IMR-90 (cell line): ENCODE data around the gene PI4KA. TPM values are rescaled to one million over a fixed set of nuclear protein-coding genes. Genes with fewer than 3 reads are reported as not detected.

Experiments
- ATAC-seq: fragments of 200-7000 bp; cut with Tn5 transposase; 2 replicates; pipeline ENCODE4 v1.9.1; 2020; ENCODE audit warnings: low read depth, mild to moderate bottlenecking, moderate library complexity
- BruUV-seq: library from RNA; stranded (reverse); fragments of 400-500 nt; replicated peaks from 2 replicates; lab custom pipeline; 2021; lab: Mats Ljungman, UMichigan
- CTCF ChIA-PET: fragments of 300-600 bp; formaldehyde crosslinking; extraction: SDS; loops from one replicate; lab custom pipeline; 2021; ENCODE audit warnings: antibody characterized with exemption; lab: Yijun Ruan, JAX
- POLR2A ChIA-PET: fragments of 300-600 bp; sonication (Branson Sonifier 250); formaldehyde crosslinking; loops from one replicate; lab custom pipeline; 2022; ENCODE audit warnings: antibody characterized with exemption; ENCODE audit not compliant: unreplicated experiment; lab: Charles Lee
- DNase-seq: peaks from one replicate; pipeline ENCODE4 v3.0.0; 2013
- H2AFZ ChIP-seq: replicated peaks from 2 replicates; pipeline ENCODE3; 2013; ENCODE audit warnings: low read length, mild to moderate bottlenecking; ENCODE audit not compliant: poor library complexity
- H2AK5ac ChIP-seq: 2 replicates; pipeline ENCODE4 v1.6.1; 2013; ENCODE audit warnings: low read depth, low read length, inconsistent platforms
- H2AK9ac ChIP-seq: replicated peaks from 2 replicates; pipeline ENCODE3; 2013; ENCODE audit warnings: mild to moderate bottlenecking, low read depth, low read length, moderate library complexity; ENCODE audit not compliant: poor library complexity
- H2BK120ac ChIP-seq: 2 replicates; pipeline ENCODE4 v1.6.1; 2013; ENCODE audit warnings: low read depth, low read length, inconsistent platforms
- H2BK15ac ChIP-seq: 3 replicates; pipeline ENCODE4 v1.6.1; 2013; ENCODE audit warnings: low read depth, low read length, inconsistent platforms
- H2BK20ac ChIP-seq: 2 replicates; pipeline ENCODE4 v1.6.1; 2013; ENCODE audit warnings: low read depth, mild to moderate bottlenecking, inconsistent platforms, low read length, moderate library complexity
- H2BK5ac ChIP-seq: 2 replicates; pipeline ENCODE4 v1.6.1; 2013; ENCODE audit warnings: mild to moderate bottlenecking, low read depth, low read length, inconsistent platforms; ENCODE audit not compliant: poor library complexity, severe bottlenecking
- H3K14ac ChIP-seq: replicated peaks from 2 replicates; pipeline ENCODE4 v1.6.1; 2013; ENCODE audit warnings: low read depth, low read length, inconsistent platforms
- H3K18ac ChIP-seq: 2 replicates; pipeline ENCODE4 v1.6.1; 2013; ENCODE audit warnings: low read depth, low read length, control low read depth
- H3K23ac ChIP-seq: 2 replicates; pipeline ENCODE4 v1.6.1; 2013; ENCODE audit warnings: low read depth, low read length, inconsistent platforms
- H3K27ac ChIP-seq: 2 replicates; pipeline ENCODE4 v1.5.1; 2013; ENCODE audit warnings: mild to moderate bottlenecking, control low read depth, low read length; ENCODE audit not compliant: insufficient read depth
- H3K27me3 ChIP-seq: 2 replicates; pipeline ENCODE4 v1.6.1; 2013; ENCODE audit warnings: low read length; ENCODE audit not compliant: control insufficient read depth, insufficient read depth
- H3K36me3 ChIP-seq: 2 replicates; pipeline ENCODE4 v1.6.1; 2013; ENCODE audit warnings: low read length, mixed read lengths; ENCODE audit not compliant: control insufficient read depth, insufficient read depth
- H3K4ac ChIP-seq: 2 replicates; pipeline ENCODE4 v1.6.1; 2013; ENCODE audit warnings: low read depth, low read length, inconsistent platforms
- H3K4me1 ChIP-seq: 2 replicates; pipeline ENCODE4 v1.6.1; 2013; ENCODE audit warnings: low read length, mixed read lengths; ENCODE audit not compliant: control insufficient read depth, insufficient read depth
- H3K4me2 ChIP-seq: 2 replicates; pipeline ENCODE4 v1.6.1; 2013; ENCODE audit warnings: low read depth, mild to moderate bottlenecking, control low read depth, low read length, moderate library complexity
- H3K4me3 ChIP-seq: 2 replicates; pipeline ENCODE4 v1.5.1; 2013; ENCODE audit warnings: low read depth, mild to moderate bottlenecking, control low read depth, low read length, moderate library complexity; ENCODE audit not compliant: insufficient read depth
- H3K56ac ChIP-seq: 2 replicates; pipeline ENCODE4 v1.6.1; 2013; ENCODE audit warnings: low read length, inconsistent platforms; ENCODE audit not compliant: insufficient read depth; ENCODE audit errors: extremely low read depth
- H3K79me1 ChIP-seq, 2 experiments: 2 replicates each; pipeline ENCODE4 v1.6.1; 2013; ENCODE audit warnings: low read length in 2 of 2, inconsistent platforms in 1 of 2, low read depth in 1 of 2
- H3K9ac ChIP-seq: 2 replicates; pipeline ENCODE4 v1.6.1; 2013; ENCODE audit warnings: low read depth, low read length, control low read depth
- H3K9me1 ChIP-seq: 2 replicates; pipeline ENCODE4 v1.6.1; 2013; ENCODE audit warnings: low read length, inconsistent platforms; ENCODE audit not compliant: insufficient read depth
- H3K9me3 ChIP-seq: 2 replicates; pipeline ENCODE4 v1.6.1; 2013; ENCODE audit warnings: low read length; ENCODE audit not compliant: control insufficient read depth, insufficient read depth
- H4K20me1 ChIP-seq: 2 replicates; pipeline ENCODE4 v1.6.1; 2013; ENCODE audit warnings: low read length, inconsistent platforms; ENCODE audit not compliant: insufficient read depth
- H4K5ac ChIP-seq: 2 replicates; pipeline ENCODE4 v1.6.1; 2013; ENCODE audit warnings: mild to moderate bottlenecking, low read depth, low read length, control low read depth
- H4K8ac ChIP-seq, 2 experiments: 2 replicates each; pipeline ENCODE4 v1.6.1; 2013; ENCODE audit warnings: low read depth in 2 of 2, low read length in 2 of 2, control low read depth in 1 of 2, inconsistent platforms in 1 of 2
- H4K91ac ChIP-seq: 2 replicates; pipeline ENCODE4 v1.6.1; 2013; ENCODE audit warnings: low read depth, low read length, inconsistent platforms; ENCODE audit not compliant: insufficient read depth
- BHLHE40 ChIP-seq: fragments of 150-350 bp; IDR thresholded peaks from 2 replicates; pipeline ENCODE4 v1.6.1; 2016; ENCODE audit warnings: mild to moderate bottlenecking, low read depth, low read length
- CHD1 ChIP-seq: IDR thresholded peaks from 2 replicates; pipeline ENCODE4 v1.6.1; 2012; ENCODE audit warnings: low read depth, low read length, improper control_type of control experiment
- FOS ChIP-seq: fragments of 150-350 bp; IDR thresholded peaks from 2 replicates; pipeline ENCODE4 v1.6.1; 2016; ENCODE audit warnings: low read depth, low read length
- MAFK ChIP-seq: IDR thresholded peaks from 2 replicates; pipeline ENCODE4 v1.6.1; 2012; ENCODE audit warnings: low read depth, low read length, improper control_type of control experiment
- MAZ ChIP-seq: IDR thresholded peaks from 2 replicates; pipeline ENCODE4 v1.6.1; 2012; ENCODE audit warnings: low read depth, mild to moderate bottlenecking, low read length, improper control_type of control experiment, moderate library complexity, borderline replicate concordance
- MXI1 ChIP-seq: IDR thresholded peaks from 2 replicates; pipeline ENCODE4 v1.6.1; 2012; ENCODE audit warnings: low read depth, mild to moderate bottlenecking, low read length, moderate library complexity, borderline replicate concordance
- POLR2A ChIP-seq: IDR thresholded peaks from 2 replicates; pipeline ENCODE4 v1.6.1; 2012; ENCODE audit warnings: mild to moderate bottlenecking, low read depth, low read length
- RCOR1 ChIP-seq: IDR thresholded peaks from 2 replicates; pipeline ENCODE4 v1.6.1; 2012; ENCODE audit warnings: mild to moderate bottlenecking, low read length, improper control_type of control experiment; ENCODE audit not compliant: insufficient replicate concordance
- RFX5 ChIP-seq: IDR thresholded peaks from 2 replicates; pipeline ENCODE4 v1.8.0; 2012; ENCODE audit warnings: low read depth, mild to moderate bottlenecking, low read length, moderate library complexity
- SMC3 ChIP-seq: fragments of 150-350 bp; IDR thresholded peaks from 2 replicates; pipeline ENCODE4 v1.6.1; 2016; ENCODE audit warnings: low read depth, mild to moderate bottlenecking, antibody characterized with exemption, low read length, moderate library complexity
- WGBS, 2 experiments: methylation state at CpG; one replicate each; pipeline versions ENCODE4 v1.1.5 to v1.1.7; 2013; ENCODE audit warnings: missing lambda C conversion rate in 2 of 2; ENCODE audit not compliant: insufficient read length in 1 of 2; ENCODE audit errors: extremely low coverage in 2 of 2; 5-methylcytosine and 5-hydroxymethylcytosine counted together
- dilution Hi-C: fragments of 300-500 bp; cut with HindIII; formaldehyde crosslinking; loops from one replicate; pipeline ENCODE4 v1.14.3; 2018; ENCODE audit warnings: low sequenced_read_pairs; ENCODE audit not compliant: unreplicated experiment
- in situ Hi-C: fragments of 300-500 bp; cut with MboI; formaldehyde crosslinking; loops from 3 replicates; pipeline ENCODE4 v1.14.3; 2019; ENCODE audit warnings: low sequenced_read_pairs, inconsistent platforms, mixed read lengths
- intact Hi-C: fragments of 100-400 bp; cut with micrococcal nuclease; formaldehyde crosslinking; loops from 2 replicates; pipeline ENCODE4 v1.10.0; 2022
- polyA plus RNA-seq, 3 experiments: library from polyadenylated mRNA; depleted of rRNA; stranded (reverse); fragments of >200 nt; gene quantifications; 2 replicates each; pipeline ENCODE4 v1.2.3, GENCODE V29; 2012; ENCODE audit warnings: low replicate concordance in 1 of 3
- total RNA-seq: library from RNA; depleted of rRNA; stranded (reverse); fragments of >200 nt; gene quantifications from 2 replicates; pipeline ENCODE4 v1.2.3, GENCODE V29; 2012
- TF ChIP-seq, protein P1 (sequence below): fragments of 150-350 bp; IDR thresholded peaks from 2 replicates; pipeline ENCODE4 v1.6.1; 2016; ENCODE audit warnings: low read depth, mild to moderate bottlenecking, low read length, moderate library complexity, borderline replicate concordance
- TF ChIP-seq, protein P2 (sequence below): conservative IDR thresholded peaks from 2 replicates; pipeline ENCODE4 v1.5.1; 2012; ENCODE audit warnings: mild to moderate bottlenecking, low read depth, low read length, improper control_type of control experiment
- TF ChIP-seq, protein P3 (sequence below): fragments of 150-350 bp; IDR thresholded peaks from 2 replicates; pipeline ENCODE4 v1.6.1; 2017; ENCODE audit warnings: mild to moderate bottlenecking, antibody characterized with exemption, low read length, low read depth

Gene PI4KA
- total and polyA plus RNA-seq, 2 of the 4 experiments (the other 2 are of a cell fraction), result 16.8 to 35.5 TPM

DNA sequence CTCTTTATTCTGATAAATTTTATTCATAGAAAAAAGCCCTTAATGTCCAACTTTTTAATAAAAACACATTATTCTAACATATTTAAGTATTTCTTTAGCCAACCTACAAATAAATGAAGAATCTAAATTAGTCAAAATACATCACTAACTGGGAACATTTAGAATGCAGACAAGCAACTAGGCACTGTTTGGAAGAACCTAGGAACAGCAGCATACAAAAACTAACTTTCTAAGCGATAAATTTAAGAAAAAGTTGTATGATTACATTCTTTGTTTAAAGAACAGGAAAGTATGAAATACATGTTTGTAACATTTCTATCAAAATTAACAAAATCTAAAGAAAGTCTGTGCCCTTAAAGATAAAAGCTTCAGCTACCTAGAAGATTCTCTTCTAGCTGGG is 35.3 kb downstream of the PI4KA start:
- CTCF ChIA-PET, result no interaction called here

More for the DNA sequence above, 35.3 kb downstream of the PI4KA start:
- H2BK15ac ChIP-seq, result no peak overlapping the region
- POLR2A ChIA-PET, result no interaction called here
- H3K79me1 ChIP-seq, result peaks cover 7 to 12% of the 10 kb centered on the region in 2 experiments; a peak in 3 of 4 replicates
- no peak overlapping the region for H2BK20ac ChIP-seq
- in situ Hi-C loops (no loop called here), dilution Hi-C loops (no loop called here), intact Hi-C loops (no loop called here)
- H4K20me1 ChIP-seq, result no peaks in the 10 kb centered on the region
- no peak overlapping the region for H3K9ac ChIP-seq
- no peak overlapping the region for H2AK5ac ChIP-seq
- H3K14ac ChIP-seq, result no peak overlapping the region
- no peak overlapping the region for H2AFZ ChIP-seq
- H4K91ac ChIP-seq, result no peak overlapping the region
- no peak overlapping the region for H4K8ac ChIP-seq
- no peak overlapping the region for H3K4ac ChIP-seq
- no peak overlapping the region for H4K5ac ChIP-seq
- H3K56ac ChIP-seq, result no peak overlapping the region
- DNase-seq, result no peak
- H2AK9ac ChIP-seq, result no peak overlapping the region
- no peak overlapping the region for H3K4me3 ChIP-seq
- H3K18ac ChIP-seq, result no peak overlapping the region
- no peaks in the 10 kb centered on the region for H3K4me1 ChIP-seq
- TF ChIP-seq POLR2A, result no peak
- no peak for TF ChIP-seq RCOR1
- TF ChIP-seq CHD1, result no peak
- TF ChIP-seq, protein P1, sequence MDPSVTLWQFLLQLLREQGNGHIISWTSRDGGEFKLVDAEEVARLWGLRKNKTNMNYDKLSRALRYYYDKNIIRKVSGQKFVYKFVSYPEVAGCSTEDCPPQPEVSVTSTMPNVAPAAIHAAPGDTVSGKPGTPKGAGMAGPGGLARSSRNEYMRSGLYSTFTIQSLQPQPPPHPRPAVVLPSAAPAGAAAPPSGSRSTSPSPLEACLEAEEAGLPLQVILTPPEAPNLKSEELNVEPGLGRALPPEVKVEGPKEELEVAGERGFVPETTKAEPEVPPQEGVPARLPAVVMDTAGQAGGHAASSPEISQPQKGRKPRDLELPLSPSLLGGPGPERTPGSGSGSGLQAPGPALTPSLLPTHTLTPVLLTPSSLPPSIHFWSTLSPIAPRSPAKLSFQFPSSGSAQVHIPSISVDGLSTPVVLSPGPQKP, result no peak
- TF ChIP-seq FOS, result no peak
- no peak for TF ChIP-seq MAZ
- TF ChIP-seq MAFK, result no peak
- TF ChIP-seq BHLHE40, result no peak
- TF ChIP-seq, protein P2, sequence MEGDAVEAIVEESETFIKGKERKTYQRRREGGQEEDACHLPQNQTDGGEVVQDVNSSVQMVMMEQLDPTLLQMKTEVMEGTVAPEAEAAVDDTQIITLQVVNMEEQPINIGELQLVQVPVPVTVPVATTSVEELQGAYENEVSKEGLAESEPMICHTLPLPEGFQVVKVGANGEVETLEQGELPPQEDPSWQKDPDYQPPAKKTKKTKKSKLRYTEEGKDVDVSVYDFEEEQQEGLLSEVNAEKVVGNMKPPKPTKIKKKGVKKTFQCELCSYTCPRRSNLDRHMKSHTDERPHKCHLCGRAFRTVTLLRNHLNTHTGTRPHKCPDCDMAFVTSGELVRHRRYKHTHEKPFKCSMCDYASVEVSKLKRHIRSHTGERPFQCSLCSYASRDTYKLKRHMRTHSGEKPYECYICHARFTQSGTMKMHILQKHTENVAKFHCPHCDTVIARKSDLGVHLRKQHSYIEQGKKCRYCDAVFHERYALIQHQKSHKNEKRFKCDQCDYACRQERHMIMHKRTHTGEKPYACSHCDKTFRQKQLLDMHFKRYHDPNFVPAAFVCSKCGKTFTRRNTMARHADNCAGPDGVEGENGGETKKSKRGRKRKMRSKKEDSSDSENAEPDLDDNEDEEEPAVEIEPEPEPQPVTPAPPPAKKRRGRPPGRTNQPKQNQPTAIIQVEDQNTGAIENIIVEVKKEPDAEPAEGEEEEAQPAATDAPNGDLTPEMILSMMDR, result no peak
- TF ChIP-seq MXI1, result no peak
- TF ChIP-seq RFX5, result no peak
- no peak for TF ChIP-seq SMC3
- TF ChIP-seq, protein P3, sequence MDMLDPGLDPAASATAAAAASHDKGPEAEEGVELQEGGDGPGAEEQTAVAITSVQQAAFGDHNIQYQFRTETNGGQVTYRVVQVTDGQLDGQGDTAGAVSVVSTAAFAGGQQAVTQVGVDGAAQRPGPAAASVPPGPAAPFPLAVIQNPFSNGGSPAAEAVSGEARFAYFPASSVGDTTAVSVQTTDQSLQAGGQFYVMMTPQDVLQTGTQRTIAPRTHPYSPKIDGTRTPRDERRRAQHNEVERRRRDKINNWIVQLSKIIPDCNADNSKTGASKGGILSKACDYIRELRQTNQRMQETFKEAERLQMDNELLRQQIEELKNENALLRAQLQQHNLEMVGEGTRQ, result no peak
- no peak overlapping the region for H2BK5ac ChIP-seq
- WGBS, 2 experiments, result no CpG with 5 or more reads among the region's 1 CpG
- BruUV-seq, result no TSS peak
- H3K9me3 ChIP-seq, result no peaks in the 10 kb centered on the region
- no peaks in the 10 kb centered on the region for H3K9me1 ChIP-seq
- H2BK120ac ChIP-seq, result no peak overlapping the region
- no peak for ATAC-seq
- H3K4me2 ChIP-seq, result no peak overlapping the region
- H3K23ac ChIP-seq, result no peak overlapping the region
- H3K36me3 ChIP-seq, result peaks cover 16% of the 10 kb centered on the region
- no peaks in the 10 kb centered on the region for H3K27me3 ChIP-seq
- no peak overlapping the region for H3K27ac ChIP-seq
